Hippocampal formation (tissue), 2 donors: ENCODE results near the gene STX18.
"Not testable (repeated sequence)": the region's sequence is repeated elsewhere in the genome, so short reads cannot be mapped to it uniquely, and the experiment has no call there.

ENCODE experiments used
- DNase-seq, 2 donors: peaks; one replicate each; lab custom pipeline; 2025; lab: John Stamatoyannopoulos, UW

STX18 gene

GRCh38 chr4:4480205-4480604 is 61.6 kb downstream of the STX18 start:
- no peak for DNase-seq

GRCh38 chr4:4479366-4479765 is 62.5 kb downstream of the STX18 start:
- DNase-seq = no peak

DNA sequence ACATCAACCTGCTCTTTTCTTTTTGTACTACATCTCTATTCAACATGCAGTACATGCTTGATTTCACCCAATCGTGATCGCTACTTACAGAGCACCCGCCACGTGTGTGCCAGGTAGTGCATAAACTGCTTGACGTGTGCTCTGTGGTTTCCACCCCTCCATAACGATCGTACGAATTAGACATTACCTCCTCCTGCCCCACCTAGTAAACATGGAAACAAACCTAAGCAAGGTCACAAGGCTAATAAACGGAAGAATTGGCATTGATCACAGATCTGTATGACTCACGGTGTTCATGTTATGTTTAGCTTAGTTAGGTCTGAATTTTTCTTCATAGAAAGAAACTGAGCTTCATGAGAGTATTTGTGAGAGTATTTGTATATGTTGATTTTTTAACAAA is 64.1 kb downstream of the STX18 start:
- no peak for DNase-seq

DNA sequence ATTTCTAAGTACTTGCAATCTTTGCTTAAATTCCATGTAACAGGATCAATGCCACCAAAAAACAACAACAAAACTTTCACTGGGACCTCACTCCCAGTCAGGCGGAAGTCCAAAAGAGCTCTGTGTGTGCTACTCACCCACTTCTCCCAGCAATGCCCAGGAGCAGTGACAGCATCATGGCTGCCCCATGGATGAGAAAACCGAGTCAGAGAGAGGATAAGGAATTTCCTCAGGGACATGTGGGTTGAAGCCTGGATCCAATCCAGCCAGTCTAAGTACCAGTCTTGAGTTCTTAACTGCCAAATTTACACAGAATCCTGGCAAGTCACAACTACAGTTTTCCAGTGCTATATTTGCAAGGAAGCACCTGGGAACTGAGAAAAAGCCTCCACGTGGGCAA is 64.5 kb downstream of the STX18 start:
- no peak for DNase-seq

- no peak for DNase-seq
These were observed 67.4 kb downstream of the STX18 start for GRCh38 chr4:4474476-4474875.

DNA sequence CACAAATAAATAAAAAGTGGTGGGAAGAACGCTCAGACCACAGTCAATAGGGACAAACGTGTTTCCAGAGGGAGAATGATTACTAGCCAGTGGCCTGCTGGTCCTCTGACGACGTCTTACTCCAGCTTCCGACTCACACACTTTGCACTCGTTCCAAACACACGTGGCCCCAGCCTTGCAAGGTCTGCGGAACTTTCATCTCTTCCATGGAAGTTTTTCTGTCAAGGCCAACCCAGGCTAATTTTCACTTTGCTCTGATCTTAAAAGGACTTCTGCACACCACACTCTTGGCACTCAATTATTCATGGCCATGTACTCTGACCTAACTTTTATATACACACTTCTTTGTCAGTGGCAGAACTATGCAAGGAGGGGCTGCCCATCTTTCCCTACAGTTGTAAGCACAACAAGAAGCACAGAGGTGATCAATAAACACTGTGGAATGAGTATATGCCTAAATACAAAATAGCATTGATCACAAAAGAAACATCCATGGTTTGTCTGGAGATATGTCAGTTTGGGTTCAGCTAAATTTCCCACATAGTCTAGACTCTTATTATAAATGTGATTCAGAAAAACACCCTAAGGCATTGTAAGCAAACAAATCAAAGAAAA is 69.4 kb downstream of the STX18 start:
- DNase-seq = no peak

DNA sequence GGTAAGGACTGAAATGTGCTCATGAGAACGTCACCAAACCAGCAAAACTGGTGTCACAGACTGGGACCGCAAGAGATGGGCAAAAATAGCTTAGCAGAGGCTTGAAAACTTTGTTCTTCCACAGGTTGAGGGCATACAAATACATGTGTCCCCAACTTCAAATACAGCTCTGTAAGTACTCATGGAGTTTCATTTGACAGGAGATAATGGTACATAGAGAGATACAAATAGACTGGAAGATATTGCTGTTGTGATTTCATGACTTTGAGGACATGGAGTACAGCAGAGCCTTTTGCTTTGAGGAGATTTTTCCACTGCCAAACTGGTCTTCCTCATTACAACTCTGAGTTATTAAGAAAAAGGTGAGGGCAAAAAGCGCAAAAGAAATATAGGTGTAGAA is 70.7 kb downstream of the STX18 start:
- no peak for DNase-seq

DNA sequence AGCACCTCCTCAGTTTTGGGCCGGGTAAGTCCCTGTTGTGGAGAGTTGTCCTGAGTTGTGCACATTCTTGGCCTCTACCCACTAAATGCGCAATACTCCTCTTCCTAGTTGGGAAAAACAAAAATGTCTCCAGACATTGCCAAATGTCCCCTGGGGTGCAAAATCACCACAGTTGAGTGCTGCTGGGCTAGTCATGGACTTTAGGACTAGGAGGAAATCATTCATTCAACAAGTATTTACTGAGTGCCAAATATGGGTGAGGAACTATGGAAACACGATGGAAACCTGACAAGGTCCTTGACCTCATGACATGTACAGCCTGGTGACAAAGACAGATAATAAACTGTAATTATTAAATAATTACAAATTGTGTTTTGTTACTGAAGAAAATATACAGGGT is 71.6 kb downstream of the STX18 start:
- DNase-seq = no peak

GRCh38 chr4:4465238-4465637 is 76.6 kb downstream of the STX18 start:
- not testable (repeated sequence) for DNase-seq

- no peak for DNase-seq
These were observed 78.9 kb downstream of the STX18 start for GRCh38 chr4:4462970-4463369.

DNA sequence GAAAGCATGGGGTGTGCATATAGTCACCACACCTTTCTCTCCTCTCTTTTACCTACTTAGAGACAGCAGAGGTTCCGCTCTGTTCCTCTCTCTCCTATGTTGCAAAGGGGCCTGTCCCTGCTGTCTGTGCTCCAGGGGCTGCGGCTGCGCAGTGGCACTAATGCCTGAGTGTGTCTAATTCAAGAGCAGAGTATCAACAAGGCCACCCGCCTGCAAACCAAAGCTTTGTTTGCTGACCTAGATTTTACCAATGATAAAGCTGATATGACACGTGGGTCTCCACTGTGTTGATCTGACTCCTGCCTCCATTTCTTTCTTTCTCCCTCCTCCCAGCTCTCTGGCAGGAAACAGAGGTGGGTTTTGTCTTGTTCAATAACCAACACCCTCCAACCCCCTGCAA is 80.0 kb downstream of the STX18 start:
- DNase-seq = no peak

GRCh38 chr4:4461178-4461577 is 80.7 kb downstream of the STX18 start:
- no peak for DNase-seq

GRCh38 chr4:4460759-4461158 is 81.1 kb downstream of the STX18 start:
- no peak for DNase-seq

- no peak for DNase-seq
These were observed 82.7 kb downstream of the STX18 start for GRCh38 chr4:4459181-4459580.

DNA sequence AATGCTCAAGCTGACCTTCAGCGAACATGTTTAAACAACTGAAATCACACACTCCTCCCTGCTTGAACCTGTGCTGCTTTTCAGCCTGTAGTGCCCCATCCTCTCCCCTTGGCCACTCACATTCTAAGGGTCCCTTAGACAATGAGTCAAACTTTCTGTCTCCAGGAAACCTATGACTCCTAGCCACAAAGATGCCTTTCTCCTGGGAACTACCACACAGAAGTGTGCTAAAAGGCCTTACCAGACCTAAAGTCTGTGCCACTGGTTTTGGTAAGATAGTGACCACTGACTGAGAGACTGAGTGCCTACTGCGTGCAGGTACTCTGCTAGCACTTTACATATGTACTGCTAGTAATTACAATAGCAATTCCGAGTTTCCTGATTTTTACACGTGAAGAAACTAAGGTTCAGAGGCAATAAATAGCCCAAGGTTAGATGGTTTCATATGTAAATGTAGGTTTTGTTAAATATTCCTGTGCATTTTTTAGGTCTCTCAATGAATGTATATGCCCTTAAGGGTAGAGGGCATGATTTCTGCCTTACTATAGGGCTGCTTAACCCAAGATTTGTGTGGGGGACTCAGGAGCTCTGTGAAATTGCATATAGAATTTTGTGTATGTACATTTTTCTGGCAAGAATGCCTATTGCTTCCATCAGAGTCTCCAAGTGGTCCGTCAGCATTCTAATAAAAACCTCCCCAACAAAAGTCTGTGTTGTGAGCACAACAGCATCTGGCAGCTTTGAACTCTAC is 83.9 kb downstream of the STX18 start:
- no peak for DNase-seq

DNA sequence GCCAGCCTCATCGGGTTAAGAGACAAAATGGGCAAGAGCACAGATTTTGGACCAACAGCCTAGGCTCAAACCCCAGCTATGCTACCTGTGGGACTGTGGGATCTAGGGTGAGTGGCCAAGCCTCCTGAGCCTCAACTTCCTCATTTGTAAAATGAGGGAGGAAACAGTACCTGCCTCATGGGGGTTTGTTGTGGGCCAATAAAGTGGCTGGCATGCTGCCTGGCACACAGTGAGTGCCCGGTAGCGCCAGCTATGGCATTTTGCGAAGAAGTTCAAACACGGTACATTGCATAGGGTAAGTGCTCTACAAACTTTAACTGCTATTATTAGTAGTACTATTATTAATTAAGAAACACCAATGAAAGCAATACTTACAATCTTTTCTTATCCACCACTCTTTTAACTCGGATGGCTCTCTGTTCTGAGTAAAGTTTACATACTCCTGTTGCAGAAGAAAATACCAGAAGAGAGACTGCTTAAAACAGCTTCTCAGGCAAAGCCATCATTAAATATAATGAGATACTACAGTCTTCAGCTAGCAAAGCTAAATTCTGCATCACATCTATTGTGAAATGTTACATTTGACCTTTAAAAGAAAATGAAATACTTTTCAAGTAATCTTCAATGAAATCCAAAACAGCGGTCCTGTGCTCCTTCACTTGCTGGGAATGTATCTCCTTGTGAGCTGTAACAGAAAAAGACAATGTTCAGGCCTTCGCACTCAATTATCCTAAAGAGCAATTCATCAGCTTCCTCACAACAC is 84.9 kb downstream of the STX18 start:
- DNase-seq = no peak

DNA sequence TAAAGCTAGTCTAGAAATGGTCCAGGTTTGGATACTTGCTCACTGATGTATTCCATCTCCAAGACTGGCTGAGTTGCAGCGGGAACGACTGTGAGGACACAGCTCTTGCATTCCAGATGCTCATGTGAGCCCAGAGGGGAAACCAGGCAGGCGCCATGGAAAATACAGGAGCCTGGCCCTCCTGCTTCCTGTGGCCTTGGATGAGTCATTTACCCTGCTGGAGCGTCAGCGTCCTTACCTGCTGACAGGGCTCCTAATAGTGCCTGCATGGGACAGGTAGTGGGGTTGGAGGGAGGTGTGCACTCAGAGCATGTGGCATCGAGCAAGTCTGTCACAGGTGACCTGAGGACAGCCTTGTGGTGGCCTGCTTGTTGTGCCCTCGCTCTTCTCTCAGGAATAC is 85.5 kb downstream of the STX18 start:
- DNase-seq = no peak

- DNase-seq = no peak
These were observed 86.5 kb downstream of the STX18 start for GRCh38 chr4:4455210-4455865.

GRCh38 chr4:4446434-4446833 is 95.4 kb downstream of the STX18 start:
- no peak for DNase-seq

DNA sequence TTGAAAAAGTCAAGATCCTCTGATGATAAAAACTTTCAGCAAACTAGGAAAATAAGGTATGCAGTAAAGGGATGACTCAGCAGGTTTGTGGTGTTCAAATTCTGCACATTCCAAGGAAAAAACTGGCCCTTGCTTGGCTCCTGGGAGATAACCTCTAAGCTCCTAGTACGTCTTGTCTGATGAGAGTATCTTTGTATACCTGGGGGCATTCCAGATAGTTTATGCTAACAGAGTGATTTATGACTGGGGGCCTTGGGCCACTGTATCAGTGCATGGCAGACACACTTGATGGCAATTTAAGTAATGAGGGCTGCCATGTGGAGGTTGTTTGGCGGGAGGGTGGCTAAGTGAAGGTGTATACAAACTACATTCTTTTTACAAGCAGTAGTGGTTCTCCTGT is 98.0 kb downstream of the STX18 start:
- DNase-seq = no peak

GRCh38 chr4:4440333-4441061 is 101.4 kb downstream of the STX18 start:
- DNase-seq = no peak

- no peak for DNase-seq
These were observed 102.1 kb downstream of the STX18 start for GRCh38 chr4:4439782-4440181.
